IPS-20b (cell line): ENCODE data around the gene EXOSC10.
"Not testable (repeated sequence)": the region's sequence is repeated elsewhere in the genome, so short reads cannot be mapped to it uniquely, and the experiment has no call there.

Experiments used
- H3K27ac ChIP-seq: one replicate; pipeline ENCODE4 v1.5.1; 2013; ENCODE audit warnings: low read length
- H3K27me3 ChIP-seq: 2 replicates; pipeline ENCODE4 v1.6.1; 2013; ENCODE audit warnings: mild to moderate bottlenecking, low read length, inconsistent platforms; ENCODE audit not compliant: insufficient read depth
- H3K36me3 ChIP-seq: 2 replicates; pipeline ENCODE4 v1.6.1; 2013; ENCODE audit warnings: low read depth, mild to moderate bottlenecking, inconsistent platforms, low read length, moderate library complexity; ENCODE audit not compliant: insufficient read depth
- H3K4me1 ChIP-seq: 2 replicates; pipeline ENCODE4 v1.6.1; 2013; ENCODE audit warnings: mild to moderate bottlenecking, control low read depth, inconsistent platforms, low read length, moderate library complexity; ENCODE audit not compliant: insufficient read depth
- H3K4me3 ChIP-seq: 2 replicates; pipeline ENCODE4 v1.5.1; 2013; ENCODE audit warnings: mild to moderate bottlenecking, low read length, inconsistent platforms
- H3K9ac ChIP-seq: 2 replicates; pipeline ENCODE4 v1.6.1; 2013; ENCODE audit warnings: low read depth, mild to moderate bottlenecking, inconsistent platforms, low read length, moderate library complexity
- H3K9me3 ChIP-seq: 2 replicates; pipeline ENCODE4 v1.6.1; 2013; ENCODE audit warnings: mild to moderate bottlenecking, low read depth, low read length, inconsistent platforms; ENCODE audit not compliant: insufficient read depth

The EXOSC10 gene

DNA sequence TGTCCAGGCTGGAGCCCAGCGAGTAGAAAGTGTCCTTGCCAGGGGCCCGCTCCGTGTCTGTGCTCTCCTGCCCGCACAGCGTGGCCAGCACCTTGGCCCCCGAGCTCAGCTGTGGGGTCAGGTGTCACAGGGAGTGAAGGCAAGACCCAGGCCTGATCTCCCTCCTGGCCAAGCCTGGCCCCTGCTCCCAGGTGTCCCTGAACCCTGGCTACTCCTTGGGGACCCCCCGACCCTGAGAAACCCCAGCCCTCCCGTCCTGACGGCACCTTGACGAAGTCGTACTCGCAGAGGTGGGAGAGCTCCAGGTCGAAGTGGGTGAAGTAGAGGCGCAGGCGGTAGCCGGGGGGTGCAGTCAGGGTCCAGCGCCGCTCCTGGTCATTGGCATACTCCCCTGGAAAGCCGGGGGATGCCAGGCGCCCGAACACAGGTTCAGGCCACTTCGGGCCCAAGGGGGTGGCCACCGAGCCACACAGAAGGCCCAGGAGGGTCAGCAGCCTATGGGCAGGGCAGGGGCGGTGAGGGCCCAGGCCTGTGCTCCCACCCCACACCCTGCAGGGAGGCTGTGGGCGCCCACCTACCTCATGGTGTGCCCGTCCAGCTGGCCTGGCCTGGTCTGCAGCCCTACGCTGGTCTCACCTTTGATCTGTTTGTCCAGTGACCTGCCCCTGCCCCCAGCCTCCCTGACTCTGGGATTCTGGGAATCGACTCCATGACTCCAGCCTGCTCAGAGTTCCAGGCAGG is 52.9 kb downstream of the EXOSC10 start, which contains the start of gene MASP2:
TSS of gene MASP2 (minus strand) at position 615 of the 741 bp plus-strand sequence. CDS start at position 583, 32 bp downstream.
- Histone ChIP-seq H3K9ac (no peak within 1 kb of the TSS), H3K9me3 (peaks cover 3% of the 10 kb centered on the region; the same call in 1 of the 2 replicates), H3K4me1 (no peaks in the 10 kb centered on the region), H3K36me3 (no peaks in the 10 kb centered on the region), H3K4me3 (no peak within 1 kb of the TSS), H3K27me3 (peaks cover 1% of the 10 kb centered on the region; the same call in 1 of the 2 replicates), H3K27ac (no peak within 1 kb of the TSS)

DNA sequence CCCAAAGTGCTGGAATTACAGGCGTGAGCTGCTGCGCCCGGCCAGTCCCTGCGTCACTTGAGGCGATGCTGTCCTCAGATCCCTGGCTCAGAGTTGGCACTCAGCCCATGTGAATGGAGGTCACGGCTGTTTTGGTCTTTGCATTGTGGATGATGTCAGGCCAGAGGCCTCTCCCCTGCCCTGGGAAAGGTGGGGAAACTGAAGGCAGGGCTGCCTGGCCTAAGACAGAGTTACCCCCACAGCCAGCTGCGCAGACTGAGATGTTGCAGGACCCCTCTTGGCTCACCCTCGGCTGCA is 53.5 kb downstream of the EXOSC10 start:
- Histone ChIP-seq H3K4me1 (no peaks in the 10 kb centered on the region), H3K4me3 (no peak overlapping the region), H3K36me3 (no peaks in the 10 kb centered on the region), H3K27me3 (no peaks in the 10 kb centered on the region), H3K9ac (no peak overlapping the region), H3K9me3 (peaks cover 3% of the 10 kb centered on the region; the same call in 1 of the 2 replicates), H3K27ac (no peak overlapping the region)

DNA sequence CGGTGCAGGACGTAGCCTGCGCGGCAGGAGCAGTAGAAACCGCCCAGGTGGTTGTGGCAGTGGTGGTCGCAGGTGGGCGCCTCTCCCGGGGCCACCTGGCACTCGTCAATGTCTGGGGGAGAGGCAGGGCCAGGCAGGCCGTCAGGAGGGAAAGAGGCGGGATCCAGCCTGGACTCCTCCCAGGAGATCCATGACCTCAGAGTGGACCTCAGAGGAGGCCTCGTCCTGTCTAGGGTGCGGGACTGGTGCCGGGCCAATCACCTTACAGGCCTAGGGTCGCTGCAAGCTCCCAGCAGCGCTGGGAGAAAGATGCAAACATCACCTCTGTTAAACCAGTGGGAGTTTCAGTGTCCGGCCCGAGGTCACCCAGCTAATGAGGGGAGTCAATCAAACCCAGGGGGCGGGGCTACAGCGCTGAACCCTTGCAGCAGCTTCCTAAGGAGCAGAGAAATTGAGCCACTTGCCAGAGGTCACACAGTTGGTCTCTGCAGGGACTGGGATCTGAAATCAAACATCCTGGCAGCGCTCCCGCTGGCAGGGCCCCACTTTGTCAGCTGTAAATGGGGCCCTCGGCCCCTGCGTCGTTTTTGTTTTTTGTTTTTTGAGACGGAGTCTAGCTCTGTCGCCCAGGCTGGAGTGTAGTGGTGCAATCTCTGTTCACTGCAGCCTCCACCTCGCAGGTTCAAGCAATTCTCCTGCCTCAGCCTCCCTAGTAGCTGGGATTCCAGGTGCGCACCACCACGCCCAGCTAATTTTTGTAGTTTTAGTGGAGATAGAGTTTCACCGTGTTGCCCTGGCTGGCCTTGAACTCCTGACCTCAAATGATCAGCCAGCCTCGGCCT is 54.0 kb downstream of the EXOSC10 start:
- Histone ChIP-seq H3K4me3 (peak overlapping the region; percentile 44; the same call in 1 of the 2 replicates), H3K27ac (no peak overlapping the region), H3K9ac (no peak overlapping the region), H3K4me1 (no peaks in the 10 kb centered on the region), H3K9me3 (peaks cover 3% of the 10 kb centered on the region; the same call in 1 of the 2 replicates), H3K36me3 (no peaks in the 10 kb centered on the region), H3K27me3 (no peaks in the 10 kb centered on the region)

GRCh38 chr1:11044849-11045427 is 54.7 kb downstream of the EXOSC10 start:
- H3K9me3 ChIP-seq, result peaks cover 3% of the 10 kb centered on the region; the same call in 1 of the 2 replicates
- no peak overlapping the region for H3K4me3 ChIP-seq

DNA sequence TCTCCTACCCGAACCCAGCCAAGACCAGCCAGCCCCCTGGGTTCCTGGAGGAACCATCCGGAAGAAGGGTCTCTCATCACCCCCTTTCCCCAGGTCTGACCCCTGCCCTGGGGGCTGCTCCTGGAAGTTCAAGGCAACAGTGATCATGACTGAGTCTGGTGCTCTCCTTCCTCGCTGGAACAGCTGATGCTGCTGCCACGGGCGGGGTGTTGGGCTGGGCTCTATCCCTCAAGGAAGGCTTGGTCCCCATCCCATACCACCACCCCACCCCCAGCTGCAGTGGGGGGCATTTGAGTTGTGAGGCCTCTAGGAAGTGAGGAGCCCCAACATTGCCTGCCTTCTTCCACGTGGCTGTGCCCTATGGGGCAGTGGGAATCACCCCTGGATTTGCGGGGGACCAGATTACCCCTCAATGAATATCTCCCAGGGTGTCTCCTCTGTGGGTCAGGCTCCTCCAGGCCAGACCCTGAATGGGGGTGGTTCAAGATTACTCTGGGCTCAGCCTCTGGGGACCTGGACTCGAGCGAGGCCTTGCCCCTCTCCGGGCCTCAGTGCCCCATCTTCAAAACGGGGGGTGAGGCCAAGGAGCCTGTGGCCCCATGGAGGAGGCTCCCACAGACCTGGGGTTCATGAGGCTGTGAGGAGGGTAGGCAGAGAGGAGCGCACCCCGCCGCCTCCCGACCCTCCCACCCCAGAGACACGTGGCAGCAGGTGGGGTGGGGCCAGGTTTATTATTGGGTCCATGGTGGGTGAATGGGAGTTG is 55.4 kb downstream of the EXOSC10 start:
- Histone ChIP-seq H3K4me3 (no peak overlapping the region), H3K27me3 (no peaks in the 10 kb centered on the region), H3K4me1 (no peaks in the 10 kb centered on the region), H3K27ac (no peak overlapping the region), H3K9me3 (peaks cover 3% of the 10 kb centered on the region; the same call in 1 of the 2 replicates), H3K9ac (no peak overlapping the region), H3K36me3 (no peaks in the 10 kb centered on the region)

More at GRCh38 chr1:11044849-11045427, 54.7 kb downstream of the EXOSC10 start:
- H3K4me1 ChIP-seq, result no peaks in the 10 kb centered on the region
- no peaks in the 10 kb centered on the region for H3K27me3 ChIP-seq
- H3K36me3 ChIP-seq, result no peaks in the 10 kb centered on the region
- H3K27ac ChIP-seq, result no peak overlapping the region
- H3K9ac ChIP-seq, result no peak overlapping the region

DNA sequence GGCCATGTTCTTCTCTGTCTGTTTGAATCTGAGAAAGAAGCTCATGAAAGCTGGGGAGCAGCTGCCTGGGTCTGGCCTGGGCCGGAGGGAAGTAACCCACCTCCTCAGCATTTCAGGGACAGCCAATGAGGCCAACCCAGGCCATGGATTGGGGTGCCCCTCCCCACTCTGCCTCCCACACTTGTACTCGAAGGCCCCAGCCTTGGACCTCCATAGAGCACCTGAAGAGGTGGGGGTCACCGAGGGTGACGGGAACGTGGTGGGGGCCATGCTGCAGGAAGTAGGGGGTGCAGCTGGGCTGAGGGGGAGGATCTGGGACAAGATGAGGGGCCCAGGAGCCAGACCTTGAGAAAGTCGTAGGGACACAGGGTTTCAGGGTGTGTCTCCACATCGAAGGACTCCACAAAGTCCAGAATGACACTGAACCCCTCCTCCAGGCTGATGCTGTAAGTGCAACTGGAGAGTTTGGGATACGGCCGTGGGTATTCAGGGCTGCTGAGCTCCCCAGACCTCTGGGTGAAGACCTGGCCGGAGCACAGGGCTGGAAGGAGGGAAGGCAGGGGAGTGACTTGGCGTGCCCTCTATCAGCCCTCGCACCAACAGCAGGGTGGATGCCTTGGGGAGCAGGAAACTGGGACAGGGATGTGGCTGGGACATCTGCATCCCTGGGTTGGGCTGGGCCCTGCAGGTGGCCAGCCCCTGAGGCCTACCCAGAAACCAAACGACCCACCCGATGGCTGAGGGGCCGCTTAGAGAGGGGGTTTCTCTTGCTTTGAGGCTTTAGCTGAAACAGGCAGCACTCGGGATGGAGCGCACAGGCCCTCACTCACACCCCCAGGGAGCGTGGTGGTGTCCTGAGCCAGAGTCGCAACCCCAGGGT is 56.4 kb downstream of the EXOSC10 start:
- H3K36me3 ChIP-seq, result no peaks in the 10 kb centered on the region
- H3K9me3 ChIP-seq, result peaks cover 3% of the 10 kb centered on the region; the same call in 1 of the 2 replicates
- H3K4me3 ChIP-seq, result no peak overlapping the region
- no peaks in the 10 kb centered on the region for H3K4me1 ChIP-seq
- peaks cover 6% of the 10 kb centered on the region; the same call in 1 of the 2 replicates for H3K27me3 ChIP-seq
- H3K9ac ChIP-seq, result no peak overlapping the region
- no peak overlapping the region for H3K27ac ChIP-seq

DNA sequence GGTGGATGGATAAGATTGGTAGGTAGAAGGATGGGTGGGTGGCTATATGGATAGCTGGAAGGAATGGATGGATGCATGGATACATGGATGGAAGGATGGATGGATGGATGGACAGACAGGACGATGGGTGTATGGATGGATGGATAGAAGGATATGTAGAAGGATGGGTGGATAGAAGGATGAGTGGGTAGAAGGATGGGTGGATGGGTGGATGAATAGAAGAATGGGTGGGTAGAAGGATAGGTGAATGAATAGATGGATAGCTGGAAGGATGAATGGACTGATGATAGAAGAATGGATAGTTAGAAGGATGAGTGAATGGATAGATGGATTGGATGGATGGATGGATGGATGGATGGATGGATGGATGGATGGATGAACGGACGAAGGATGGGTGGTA is 57.6 kb downstream of the EXOSC10 start:
- peaks cover 3% of the 10 kb centered on the region; the same call in 1 of the 2 replicates for H3K9me3 ChIP-seq
- peaks cover 12% of the 10 kb centered on the region; the same call in 1 of the 2 replicates for H3K27me3 ChIP-seq
- no peak overlapping the region for H3K27ac ChIP-seq
- no peak overlapping the region for H3K9ac ChIP-seq
- H3K4me1 ChIP-seq, result no peaks in the 10 kb centered on the region
- H3K4me3 ChIP-seq, result no peak overlapping the region
- no peaks in the 10 kb centered on the region for H3K36me3 ChIP-seq

GRCh38 chr1:11041048-11041447 is 58.6 kb downstream of the EXOSC10 start:
- Histone ChIP-seq H3K27ac (no peak overlapping the region), H3K4me1 (no peaks in the 10 kb centered on the region), H3K4me3 (no peak overlapping the region), H3K36me3 (no peaks in the 10 kb centered on the region), H3K9ac (no peak overlapping the region), H3K27me3 (peaks cover 12% of the 10 kb centered on the region; the same call in 1 of the 2 replicates), H3K9me3 (peaks cover 3% of the 10 kb centered on the region; the same call in 1 of the 2 replicates)

GRCh38 chr1:11040105-11040429 is 59.6 kb downstream of the EXOSC10 start:
- not testable (repeated sequence) for H3K9ac ChIP-seq, H3K36me3 ChIP-seq, H3K4me1 ChIP-seq, H3K9me3 ChIP-seq, H3K27ac ChIP-seq, H3K4me3 ChIP-seq
- H3K27me3 ChIP-seq, result peaks cover 12% of the 10 kb centered on the region; the same call in 1 of the 2 replicates

- Histone ChIP-seq H3K9me3 (peaks cover 3% of the 10 kb centered on the region; the same call in 1 of the 2 replicates), H3K9ac (no peak overlapping the region), H3K27me3 (peaks cover 12% of the 10 kb centered on the region; the same call in 1 of the 2 replicates), H3K36me3 (no peaks in the 10 kb centered on the region), H3K4me3 (no peak overlapping the region), H3K27ac (no peak overlapping the region), H3K4me1 (no peaks in the 10 kb centered on the region)
Measured at GRCh38 chr1:11039351-11040104, 60.1 kb downstream of the EXOSC10 start.
